Neuronal stem cell (in vitro differentiated cells): Measurements from ENCODE around the gene PDCL2.

ENCODE experiments used
- DNase-seq: peaks from one replicate; pipeline ENCODE4 v3.0.0-alpha.2; 2013; ENCODE audit warnings: low spot score
- H2AFZ ChIP-seq: one replicate; pipeline ENCODE4 v1.6.1; 2013; ENCODE audit warnings: mild to moderate bottlenecking, low read length, inconsistent platforms
- H2AK5ac ChIP-seq: 2 replicates; pipeline ENCODE4 v1.6.1; 2013; ENCODE audit warnings: low read depth, mild to moderate bottlenecking, inconsistent platforms, low read length, moderate library complexity, mixed read lengths
- H2BK120ac ChIP-seq: 2 replicates; pipeline ENCODE4 v1.6.1; 2013; ENCODE audit warnings: low read depth, mild to moderate bottlenecking, inconsistent platforms, low read length, moderate library complexity, mixed read lengths
- H2BK12ac ChIP-seq: one replicate; pipeline ENCODE4 v1.6.1; 2013; ENCODE audit warnings: low read length, inconsistent platforms
- H2BK15ac ChIP-seq: 2 replicates; pipeline ENCODE4 v1.6.1; 2013; ENCODE audit warnings: mild to moderate bottlenecking, low read length, inconsistent platforms, mixed read lengths
- H2BK5ac ChIP-seq: one replicate; pipeline ENCODE4 v1.6.1; 2013; ENCODE audit warnings: inconsistent platforms, mild to moderate bottlenecking, low read length, moderate library complexity
- H3K14ac ChIP-seq: one replicate; pipeline ENCODE4 v1.6.1; 2013; ENCODE audit warnings: low read length, inconsistent platforms
- H3K18ac ChIP-seq: 2 replicates; pipeline ENCODE4 v1.6.1; 2013; ENCODE audit warnings: low read length, inconsistent platforms
- H3K23ac ChIP-seq: 2 replicates; pipeline ENCODE4 v1.6.1; 2013; ENCODE audit warnings: low read depth, mild to moderate bottlenecking, mixed read lengths, low read length, inconsistent platforms; ENCODE audit not compliant: poor library complexity
- H3K27ac ChIP-seq: replicated peaks from 3 replicates; pipeline ENCODE4 v1.5.1; 2013; ENCODE audit warnings: low read length, inconsistent platforms
- H3K27me3 ChIP-seq, 3 experiments: 2 replicates each; pipeline ENCODE4 v1.6.1; 2013; ENCODE audit warnings: low read length in 3 of 3, mild to moderate bottlenecking in 2 of 3, inconsistent platforms in 1 of 3, low read depth in 1 of 3, mixed read lengths in 1 of 3, moderate library complexity in 1 of 3; ENCODE audit not compliant: control insufficient read depth in 3 of 3, insufficient read depth in 3 of 3
- H3K36me3 ChIP-seq, 2 donors: replicated peaks in 1 of 2; 2 replicates each; pipeline ENCODE4 v1.6.1; 2013; ENCODE audit warnings: low read length in 2 of 2; ENCODE audit not compliant: control insufficient read depth in 2 of 2, insufficient read depth in 2 of 2
- H3K4ac ChIP-seq: 2 replicates; pipeline ENCODE4 v1.6.1; 2013; ENCODE audit warnings: inconsistent platforms, mild to moderate bottlenecking, low read length, moderate library complexity
- H3K4me1 ChIP-seq, 2 donors: 1 replicate in 1 of 2; 2 replicates in 1 of 2; pipeline ENCODE4 v1.6.1; 2013; ENCODE audit warnings: low read length in 2 of 2, low read depth in 1 of 2; ENCODE audit not compliant: control insufficient read depth in 2 of 2, insufficient read depth in 1 of 2
- H3K4me2 ChIP-seq: one replicate; pipeline ENCODE4 v1.6.1; 2013; ENCODE audit warnings: mild to moderate bottlenecking, low read length, inconsistent platforms; ENCODE audit not compliant: insufficient read depth, poor library complexity, severe bottlenecking
- H3K4me3 ChIP-seq, 2 donors: 2 replicates each; pipeline ENCODE4 v1.5.1; 2013; ENCODE audit warnings: low read length in 2 of 2, mild to moderate bottlenecking in 2 of 2, inconsistent platforms in 1 of 2, moderate library complexity in 1 of 2
- H3K79me1 ChIP-seq: one replicate; pipeline ENCODE4 v1.6.1; 2013; ENCODE audit warnings: low read depth, mild to moderate bottlenecking, inconsistent platforms, low read length, moderate library complexity
- H3K9ac ChIP-seq: one replicate; pipeline ENCODE4 v1.6.1; 2013; ENCODE audit warnings: mild to moderate bottlenecking, low read depth, low read length, inconsistent platforms; ENCODE audit not compliant: poor library complexity
- H3K9me3 ChIP-seq, 2 donors: replicated peaks in 1 of 2; 2 replicates each; pipeline versions ENCODE3 to v1.6.1; 2013; ENCODE audit warnings: low read length in 2 of 2, mild to moderate bottlenecking in 2 of 2, inconsistent platforms in 1 of 2, low read depth in 1 of 2, mixed read lengths in 1 of 2, moderate library complexity in 1 of 2; ENCODE audit not compliant: control insufficient read depth in 2 of 2, insufficient read depth in 1 of 2
- H4K8ac ChIP-seq: one replicate; pipeline ENCODE4 v1.6.1; 2013; ENCODE audit warnings: low read depth, mild to moderate bottlenecking, inconsistent platforms, low read length, moderate library complexity
- H4K91ac ChIP-seq: one replicate; pipeline ENCODE4 v1.6.1; 2013; ENCODE audit warnings: low read length, low read depth, mild to moderate bottlenecking, inconsistent platforms; ENCODE audit not compliant: poor library complexity
- WGBS, 2 donors: extraction: QIAGEN DNeasy Blood & Tissue Kit; methylation state at CpG; one replicate each; pipeline ENCODE4 v1.1.7; 2013; ENCODE audit warnings: missing lambda C conversion rate in 2 of 2, mixed read lengths in 1 of 2; ENCODE audit not compliant: insufficient read length in 2 of 2, insufficient replicate concordance in 1 of 2; ENCODE audit errors: extremely low coverage in 2 of 2; 5-methylcytosine and 5-hydroxymethylcytosine counted together

The PDCL2 gene

DNA sequence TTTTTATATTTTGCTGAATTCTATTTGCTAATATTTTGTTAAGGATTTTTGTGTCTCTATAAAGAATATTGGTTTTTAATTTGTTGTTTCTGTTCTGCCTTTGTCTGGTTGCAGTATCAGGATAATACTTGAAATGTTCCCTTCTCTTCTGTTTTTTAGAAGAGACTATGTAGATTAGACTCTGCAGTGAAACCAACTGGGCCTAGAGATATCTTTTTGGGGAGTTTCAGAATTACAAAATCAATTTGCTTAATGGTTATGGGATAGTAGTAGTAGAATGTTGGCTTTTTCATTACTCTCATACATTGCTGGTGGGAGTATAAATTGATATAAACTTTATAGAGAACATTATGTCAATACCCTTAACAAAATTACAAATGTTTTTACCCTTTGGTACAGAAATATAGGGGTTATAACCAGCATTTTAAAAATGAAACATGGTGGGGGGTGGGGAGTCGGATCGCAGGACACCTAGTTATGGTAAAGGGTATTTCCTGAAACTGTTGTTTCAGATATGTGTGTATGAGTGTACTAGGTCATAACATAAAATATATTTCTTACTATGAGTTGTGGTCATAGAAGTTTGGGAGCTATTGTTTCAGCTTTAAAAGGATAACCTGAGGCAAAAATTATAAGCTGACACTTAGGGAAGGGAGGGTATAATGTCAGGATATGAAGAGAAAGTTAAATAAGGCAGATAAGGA, 74.4 kb downstream of the PDCL2 start:
- WGBS, 2 donors: no CpG with 5 or more reads among the region's 2 CpGs

DNA sequence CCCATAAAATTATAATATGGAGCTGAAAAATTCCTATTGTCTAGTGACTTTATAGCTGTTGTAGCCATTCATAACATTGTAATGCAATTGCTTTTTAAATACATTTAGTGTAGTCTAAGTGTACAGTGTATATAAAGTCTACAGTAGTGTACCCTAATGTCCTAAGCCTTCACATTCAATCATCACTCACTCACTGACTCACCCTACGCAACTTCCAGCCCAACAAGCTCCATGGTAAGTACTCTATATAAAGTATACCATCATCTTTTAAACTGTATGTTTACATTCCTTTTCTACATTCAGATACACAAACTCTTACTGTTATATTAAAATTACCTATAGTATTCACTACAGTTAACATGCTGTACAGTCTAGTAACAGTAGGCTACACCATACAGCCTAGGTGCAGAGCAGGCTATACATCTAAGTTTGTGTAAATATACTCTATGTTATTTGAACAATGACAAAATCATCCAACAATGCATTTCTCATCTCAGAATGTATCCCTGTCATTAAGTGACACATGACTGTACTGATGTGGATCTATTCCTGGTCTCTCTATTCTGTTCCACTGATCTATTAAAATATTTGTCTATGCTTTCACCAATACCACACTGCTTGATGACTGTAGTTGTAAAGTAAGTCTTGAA, 79.0 kb downstream of the PDCL2 start:
- H3K9me3 ChIP-seq: peaks cover 0 to 5% of the 10 kb centered on the region in 2 donors
- H3K27ac ChIP-seq: no peak overlapping the region
- DNase-seq: no peak
- no peak overlapping the region for H2AFZ ChIP-seq
- no CpG with 5 or more reads among the region's 1 CpG for WGBS, 2 donors
- no peak overlapping the region for H3K4me3 ChIP-seq
- no peak overlapping the region for H2BK12ac ChIP-seq
- H3K18ac ChIP-seq: no peak overlapping the region
- no peak overlapping the region for H2AK5ac ChIP-seq
- H3K79me1 ChIP-seq: no peaks in the 10 kb centered on the region
- H3K14ac ChIP-seq: no peak overlapping the region
- H3K27me3 ChIP-seq: no peaks in the 10 kb centered on the region
- no peak overlapping the region for H3K4ac ChIP-seq
- no peak overlapping the region for H4K91ac ChIP-seq
- H4K8ac ChIP-seq: no peak overlapping the region
- H3K23ac ChIP-seq: no peak overlapping the region
- H2BK15ac ChIP-seq: no peak overlapping the region
- no peak overlapping the region for H2BK120ac ChIP-seq
- no peak overlapping the region for H2BK5ac ChIP-seq
- no peak overlapping the region for H3K9ac ChIP-seq
- H3K4me1 ChIP-seq: no peaks in the 10 kb centered on the region
- H3K36me3 ChIP-seq: peaks cover 0 to 10% of the 10 kb centered on the region in 2 donors
- H3K4me2 ChIP-seq: no peak overlapping the region

More for the DNA sequence above, 74.4 kb downstream of the PDCL2 start:
- no peaks in the 10 kb centered on the region for H3K79me1 ChIP-seq
- no peak overlapping the region for H3K14ac ChIP-seq
- H2BK15ac ChIP-seq: no peak overlapping the region
- no peak overlapping the region for H2BK120ac ChIP-seq
- H3K36me3 ChIP-seq: no peaks in the 10 kb centered on the region
- no peaks in the 10 kb centered on the region for H3K27me3 ChIP-seq
- H4K91ac ChIP-seq: no peak overlapping the region
- H2BK12ac ChIP-seq: no peak overlapping the region
- H3K9ac ChIP-seq: no peak overlapping the region
- no peak overlapping the region for H3K23ac ChIP-seq
- H3K27ac ChIP-seq: no peak overlapping the region
- no peak overlapping the region for H3K18ac ChIP-seq
- no peak overlapping the region for H3K4ac ChIP-seq
- no peak overlapping the region for H3K4me2 ChIP-seq
- H2AK5ac ChIP-seq: no peak overlapping the region
- no peak overlapping the region for H3K4me3 ChIP-seq
- H3K9me3 ChIP-seq: peaks cover 0 to 9% of the 10 kb centered on the region in 2 donors
- H2BK5ac ChIP-seq: no peak overlapping the region
- no peak overlapping the region for H2AFZ ChIP-seq
- no peak overlapping the region for H4K8ac ChIP-seq
- H3K4me1 ChIP-seq: no peaks in the 10 kb centered on the region
- no peak for DNase-seq

DNA sequence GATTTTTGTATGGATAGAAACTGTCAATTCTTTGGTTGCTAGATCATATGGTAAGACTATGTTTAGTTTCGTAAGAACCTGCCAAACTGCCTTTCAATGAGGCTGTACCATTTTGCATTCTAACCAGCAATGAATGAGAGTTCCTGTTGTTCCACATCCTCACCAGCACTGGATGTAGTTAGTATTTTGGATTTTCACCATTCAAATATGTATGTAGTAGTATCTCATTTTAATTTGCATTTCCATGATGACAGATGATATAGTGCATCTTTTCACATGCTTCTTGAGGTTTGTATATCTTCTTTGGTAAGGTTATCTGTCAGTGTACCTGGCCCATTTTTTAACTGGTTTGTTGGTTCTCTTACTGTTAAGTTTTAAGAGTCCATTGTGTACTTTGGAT, 80.0 kb downstream of the PDCL2 start:
- Histone ChIP-seq H3K4me2 (no peak overlapping the region), H3K4me3 (no peak overlapping the region), H2BK12ac (no peak overlapping the region), H2BK15ac (no peak overlapping the region), H3K79me1 (no peaks in the 10 kb centered on the region), H3K4me1 (no peaks in the 10 kb centered on the region), H3K14ac (no peak overlapping the region), H3K27me3 (no peaks in the 10 kb centered on the region), H2AK5ac (no peak overlapping the region), H3K9ac (no peak overlapping the region), H3K4ac (no peak overlapping the region), H3K23ac (no peak overlapping the region), H2AFZ (no peak overlapping the region), H2BK120ac (no peak overlapping the region), H2BK5ac (no peak overlapping the region), H4K91ac (no peak overlapping the region), H3K9me3 (peaks cover 0 to 5% of the 10 kb centered on the region in 2 donors), H3K27ac (no peak overlapping the region), H3K36me3 (peaks cover 1 to 18% of the 10 kb centered on the region in 2 donors), H4K8ac (no peak overlapping the region), H3K18ac (no peak overlapping the region)
- DNase-seq: no peak
- WGBS, 2 donors: no CpG with 5 or more reads among the region's 1 CpG

DNA sequence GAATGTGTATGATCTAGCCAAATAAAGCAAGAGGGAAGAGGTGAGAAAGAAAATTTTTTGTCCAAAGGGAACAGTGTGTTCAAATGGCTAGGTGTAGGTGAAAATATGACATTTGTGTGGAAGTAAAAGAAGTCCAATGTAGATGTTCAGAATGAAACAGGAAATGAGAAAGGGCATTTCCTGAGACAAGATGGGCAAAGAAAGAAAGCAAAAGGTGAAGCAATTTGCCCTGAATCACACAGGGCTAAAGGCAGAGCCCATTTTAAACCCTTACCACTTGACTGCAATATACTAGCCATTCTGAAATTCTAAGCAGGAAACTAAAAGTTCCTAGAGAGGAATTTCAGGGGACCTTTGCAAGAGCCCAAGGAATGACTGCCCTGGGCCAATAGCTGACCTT, 81.4 kb downstream of the PDCL2 start:
- Histone ChIP-seq H3K14ac (no peak overlapping the region), H3K4me1 (no peaks in the 10 kb centered on the region), H3K36me3 (peaks cover 1 to 27% of the 10 kb centered on the region in 2 donors), H3K9ac (no peak overlapping the region), H3K4me3 (no peak overlapping the region), H3K23ac (no peak overlapping the region), H2AFZ (no peak overlapping the region), H3K4ac (no peak overlapping the region), H3K79me1 (no peaks in the 10 kb centered on the region), H3K27ac (no peak overlapping the region), H4K8ac (no peak overlapping the region), H2BK12ac (no peak overlapping the region), H2BK120ac (no peak overlapping the region), H3K18ac (no peak overlapping the region), H3K4me2 (no peak overlapping the region), H3K27me3 (no peaks in the 10 kb centered on the region), H2AK5ac (no peak overlapping the region), H3K9me3 (peaks cover 0 to 5% of the 10 kb centered on the region in 2 donors), H2BK5ac (no peak overlapping the region), H4K91ac (no peak overlapping the region), H2BK15ac (no peak overlapping the region)
- no peak for DNase-seq
